Measurements from ENCODE around the gene GRHL1. TPM values are rescaled to one million over a fixed set of nuclear protein-coding genes. Genes with fewer than 3 reads are reported as not detected.

GRHL1 gene
- total and polyA plus RNA-seq, 2 donors (not counting 3 experiments of a cell fraction or from before 2014, with no cell fraction given): 0.37 to 1.1 TPM

DNA sequence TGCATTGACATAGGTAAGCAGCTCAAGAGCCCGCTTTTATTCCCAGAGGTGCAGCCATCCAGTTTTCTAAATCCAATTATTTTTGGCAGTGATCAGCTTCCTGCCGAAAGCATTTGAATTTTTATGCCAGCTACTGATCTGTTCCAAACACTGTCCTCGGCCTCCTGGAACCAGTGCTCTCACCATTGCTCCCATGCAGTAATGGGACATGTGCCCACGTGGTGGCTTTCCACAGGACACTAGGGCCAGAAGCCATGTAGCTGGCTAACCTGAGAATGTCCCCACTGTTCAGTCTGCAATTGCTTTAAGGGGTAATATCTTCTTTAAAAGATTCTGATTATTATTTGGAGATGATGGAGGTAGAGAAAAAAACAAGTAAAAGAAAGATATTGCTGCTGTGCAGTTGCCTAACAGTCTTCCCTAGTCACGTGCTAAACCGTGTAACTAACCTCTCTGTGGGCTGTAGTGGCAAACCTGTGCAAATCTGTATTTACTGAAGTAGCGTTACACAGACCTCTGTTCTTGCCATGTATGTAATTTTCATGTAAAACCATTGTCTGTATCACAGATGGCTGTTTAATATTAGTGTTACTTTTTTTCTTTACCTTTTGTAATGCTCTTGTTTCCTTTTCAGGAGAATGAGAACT lies 13.0 kb downstream of the GRHL1 start:
- Histone ChIP-seq H3K4me1 (ENCODE audit: control insufficient read depth, extremely low read depth, insufficient read depth, low read length) (no peaks in the 10 kb centered on the region), H3K27me3 (ENCODE audit: control insufficient read depth in 2 of 2, insufficient read depth in 2 of 2, low read length in 2 of 2) (no peaks in the 10 kb centered on the region), H3K9me3 (replicated peaks; ENCODE audit: control insufficient read depth, insufficient read depth, low read length) (no peaks in the 10 kb centered on the region), H3K4me3 (replicated peaks in 1 of 3; ENCODE audit: insufficient read depth in 1 of 3, low read depth in 1 of 3, low read length in 3 of 3) (no peak overlapping the region), H4K20me1 (replicated peaks; ENCODE audit: control insufficient read depth, extremely low read depth, insufficient read depth, low read length) (no peaks in the 10 kb centered on the region), H3K9me1 (replicated peaks; ENCODE audit: control insufficient read depth, extremely low read depth, insufficient read depth, low read length) (no peaks in the 10 kb centered on the region), H3K36me3 (ENCODE audit: control insufficient read depth in 2 of 2, extremely low read depth in 1 of 2, insufficient read depth in 2 of 2, low read length in 2 of 2) (no peaks in the 10 kb centered on the region), H3K9ac (replicated peaks; ENCODE audit: extremely low read depth, insufficient read depth, low read length) (no peak overlapping the region), H2AFZ (ENCODE audit: low read depth, low read length) (no peak overlapping the region), H3K4me2 (ENCODE audit: insufficient read depth, low read length) (no peak overlapping the region), H3K79me2 (ENCODE audit: control insufficient read depth, insufficient read depth, low read length) (no peaks in the 10 kb centered on the region), H3K27ac (ENCODE audit: insufficient read depth, low read depth, low read length) (no peak overlapping the region)
- intact Hi-C loops (cut with micrococcal nuclease): no loop called here
- ChIA-PET CTCF (interaction anchor here (0.7 to 2.9 kb wide), 5 partner anchors 11 to 149 kb away, joined by 3 to 11 read pairs (median 4); no protein-coding TSS in a partner anchor), POLR2A (no interaction called here)
- no TSS peak for BruUV-seq (replicated peaks)
- DNase-seq (ENCODE audit: low read depth, low spot score): no peak
- TF ChIP-seq, protein P1, sequence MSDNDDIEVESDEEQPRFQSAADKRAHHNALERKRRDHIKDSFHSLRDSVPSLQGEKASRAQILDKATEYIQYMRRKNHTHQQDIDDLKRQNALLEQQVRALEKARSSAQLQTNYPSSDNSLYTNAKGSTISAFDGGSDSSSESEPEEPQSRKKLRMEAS (IDR thresholded peaks at IDR 0.05; ENCODE audit: insufficient read depth, insufficient read length): no peak
- TF ChIP-seq FOS (IDR thresholded peaks at IDR 0.05; ENCODE audit: borderline replicate concordance, insufficient read depth, low read length) (no peak), POLR2AphosphoS5 (IDR thresholded peaks at IDR 0.05; ENCODE audit: insufficient read depth, low read depth, low read length) (no peak), POLR2A (IDR thresholded peaks at IDR 0.05; ENCODE audit: low read depth, low read length) (no peak), JUN (IDR thresholded peaks at IDR 0.05; ENCODE audit: borderline replicate concordance, insufficient read depth, insufficient read length, low read depth) (no peak), EZH2 (IDR thresholded peaks at IDR 0.05; ENCODE audit: borderline replicate concordance, low read depth, low read length, severe bottlenecking) (no peak), GATA2 (IDR thresholded peaks at IDR 0.05; ENCODE audit: insufficient read depth, insufficient read length, low read depth, low read length) (no peak), MYC (IDR thresholded peaks at IDR 0.05; ENCODE audit: low read depth, low read length) (no peak)
- TF ChIP-seq, protein P2, sequence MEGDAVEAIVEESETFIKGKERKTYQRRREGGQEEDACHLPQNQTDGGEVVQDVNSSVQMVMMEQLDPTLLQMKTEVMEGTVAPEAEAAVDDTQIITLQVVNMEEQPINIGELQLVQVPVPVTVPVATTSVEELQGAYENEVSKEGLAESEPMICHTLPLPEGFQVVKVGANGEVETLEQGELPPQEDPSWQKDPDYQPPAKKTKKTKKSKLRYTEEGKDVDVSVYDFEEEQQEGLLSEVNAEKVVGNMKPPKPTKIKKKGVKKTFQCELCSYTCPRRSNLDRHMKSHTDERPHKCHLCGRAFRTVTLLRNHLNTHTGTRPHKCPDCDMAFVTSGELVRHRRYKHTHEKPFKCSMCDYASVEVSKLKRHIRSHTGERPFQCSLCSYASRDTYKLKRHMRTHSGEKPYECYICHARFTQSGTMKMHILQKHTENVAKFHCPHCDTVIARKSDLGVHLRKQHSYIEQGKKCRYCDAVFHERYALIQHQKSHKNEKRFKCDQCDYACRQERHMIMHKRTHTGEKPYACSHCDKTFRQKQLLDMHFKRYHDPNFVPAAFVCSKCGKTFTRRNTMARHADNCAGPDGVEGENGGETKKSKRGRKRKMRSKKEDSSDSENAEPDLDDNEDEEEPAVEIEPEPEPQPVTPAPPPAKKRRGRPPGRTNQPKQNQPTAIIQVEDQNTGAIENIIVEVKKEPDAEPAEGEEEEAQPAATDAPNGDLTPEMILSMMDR (IDR thresholded peaks at IDR 0.05; ENCODE audit: extremely low read depth in 1 of 2, insufficient read depth in 1 of 2, low read depth in 1 of 2, low read length in 2 of 2): no peak
- dilution Hi-C loops (cut with MboI; ENCODE audit: extremely low pct_ligation_motif_present, low sequenced_read_pairs): loop anchor here (25.0 kb wide), 1 partner anchor 152 kb away; no protein-coding TSS in a partner anchor
- no peak for FAIRE-seq

Measured in endothelial cell of umbilical vein (primary cell).